Neural crest cell (in vitro differentiated cells): ENCODE results near the gene RECK. TPM values are rescaled to one million over a fixed set of nuclear protein-coding genes. Genes with fewer than 3 reads are reported as not detected.
A peak's percentile ranks its signal among the peaks of the same experiment; 100 is the strongest.
"Not testable (repeated sequence)": the region's sequence is repeated elsewhere in the genome, so short reads cannot be mapped to it uniquely, and the experiment has no call there.

Experiments
- DNase-seq: peaks from one replicate; pipeline ENCODE4 v3.0.0; 2021; ENCODE audit warnings: low read depth, mixed read lengths, low spot score
- H3K27ac Mint-ChIP-seq: one replicate; pipeline ENCODE4 v1.8.0; 2021; ENCODE audit warnings: mild to moderate bottlenecking, mixed read lengths; ENCODE audit not compliant: unreplicated experiment
- H3K27me3 Mint-ChIP-seq: 2 replicates; pipeline ENCODE4 v1.8.0; 2021; ENCODE audit warnings: low read depth, mild to moderate bottlenecking, mixed read lengths
- H3K36me3 Mint-ChIP-seq: 2 replicates; pipeline ENCODE4 v1.8.0; 2021; ENCODE audit warnings: low read depth, mild to moderate bottlenecking, mixed read lengths
- H3K4me1 Mint-ChIP-seq: 2 replicates; pipeline ENCODE4 v1.8.0; 2021; ENCODE audit warnings: mixed read lengths
- H3K4me3 Mint-ChIP-seq: one replicate; pipeline ENCODE4 v1.8.0; 2021; ENCODE audit warnings: mild to moderate bottlenecking, mixed read lengths
- H3K9me3 Mint-ChIP-seq: 2 replicates; pipeline ENCODE4 v1.8.0; 2021; ENCODE audit warnings: mixed read lengths
- total RNA-seq: library from RNA; stranded (reverse); gene quantifications from 2 replicates; pipeline ENCODE4 v1.2.1, GENCODE V29; 2021
- TF ChIP-seq, protein P1 (sequence below): fragments of 200-600 bp; sonication (generic); conservative IDR thresholded peaks from 2 replicates; pipeline ENCODE4 v1.5.0; 2021; ENCODE audit warnings: antibody characterized with exemption, mild to moderate bottlenecking

RECK gene
- total RNA-seq, 1 donor from 2014 or later, result 9.5 TPM

DNA sequence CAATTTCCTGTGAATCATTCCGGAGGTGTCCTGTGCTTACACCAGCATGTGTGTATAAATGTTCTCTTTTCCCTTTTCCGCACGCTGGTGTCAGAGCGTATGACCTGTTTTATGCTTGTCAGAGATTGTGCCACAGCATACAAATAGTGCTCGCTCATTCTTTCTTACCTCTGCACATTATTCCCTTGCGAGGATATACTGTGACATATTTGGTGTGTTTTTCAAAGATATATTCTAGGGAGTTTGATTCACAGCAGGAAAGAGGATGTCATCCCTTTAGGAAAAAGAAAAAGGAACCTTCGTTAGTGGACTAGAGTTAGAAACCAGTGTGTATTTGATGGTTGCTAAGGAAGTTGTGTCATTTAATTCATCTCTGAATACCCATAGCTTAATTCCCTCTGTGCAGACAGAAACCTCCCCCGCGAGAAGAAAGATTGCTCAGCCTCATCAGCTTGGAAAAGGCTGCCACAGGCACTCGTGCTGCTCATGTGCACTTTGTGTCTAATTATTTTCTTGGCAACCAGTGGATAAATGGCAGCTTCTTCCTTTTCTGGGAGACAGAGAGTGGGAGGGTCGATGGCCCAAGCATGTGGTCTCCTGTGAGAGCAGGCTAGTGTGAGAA is 117.7 kb downstream of the RECK start:
- Mint-ChIP-seq H3K36me3 (peaks cover 14% of the 10 kb centered on the region), H3K4me3 (no peak overlapping the region), H3K9me3 (peaks cover 5% of the 10 kb centered on the region), H3K27me3 (no peaks in the 10 kb centered on the region), H3K4me1 (peaks cover 10% of the 10 kb centered on the region), H3K27ac (peak overlapping the region; percentile 68)
- TF ChIP-seq, protein P1, sequence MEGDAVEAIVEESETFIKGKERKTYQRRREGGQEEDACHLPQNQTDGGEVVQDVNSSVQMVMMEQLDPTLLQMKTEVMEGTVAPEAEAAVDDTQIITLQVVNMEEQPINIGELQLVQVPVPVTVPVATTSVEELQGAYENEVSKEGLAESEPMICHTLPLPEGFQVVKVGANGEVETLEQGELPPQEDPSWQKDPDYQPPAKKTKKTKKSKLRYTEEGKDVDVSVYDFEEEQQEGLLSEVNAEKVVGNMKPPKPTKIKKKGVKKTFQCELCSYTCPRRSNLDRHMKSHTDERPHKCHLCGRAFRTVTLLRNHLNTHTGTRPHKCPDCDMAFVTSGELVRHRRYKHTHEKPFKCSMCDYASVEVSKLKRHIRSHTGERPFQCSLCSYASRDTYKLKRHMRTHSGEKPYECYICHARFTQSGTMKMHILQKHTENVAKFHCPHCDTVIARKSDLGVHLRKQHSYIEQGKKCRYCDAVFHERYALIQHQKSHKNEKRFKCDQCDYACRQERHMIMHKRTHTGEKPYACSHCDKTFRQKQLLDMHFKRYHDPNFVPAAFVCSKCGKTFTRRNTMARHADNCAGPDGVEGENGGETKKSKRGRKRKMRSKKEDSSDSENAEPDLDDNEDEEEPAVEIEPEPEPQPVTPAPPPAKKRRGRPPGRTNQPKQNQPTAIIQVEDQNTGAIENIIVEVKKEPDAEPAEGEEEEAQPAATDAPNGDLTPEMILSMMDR, result no peak
- DNase-seq, result no peak

DNA sequence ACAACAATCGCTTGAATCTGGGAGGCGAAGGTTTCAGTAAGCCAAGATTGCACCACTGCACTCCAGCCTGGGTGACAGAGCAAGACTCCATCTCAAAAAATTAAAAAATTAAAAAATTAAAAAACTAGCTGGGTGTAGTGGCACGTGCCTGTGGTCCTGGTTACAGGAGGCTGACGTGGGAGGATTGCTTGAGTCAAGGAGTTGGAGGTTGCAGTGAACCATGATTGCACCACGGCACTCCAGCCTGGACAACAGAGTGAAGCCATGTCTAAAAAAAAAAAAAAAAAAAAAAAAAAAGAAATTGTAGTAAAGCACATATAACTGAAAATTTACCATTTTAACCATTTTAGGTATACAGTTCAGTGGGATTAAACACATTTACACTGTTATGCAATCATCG is 119.4 kb downstream of the RECK start:
- Mint-ChIP-seq H3K27ac (no peak overlapping the region), H3K36me3 (peaks cover 14% of the 10 kb centered on the region), H3K4me3 (no peak overlapping the region), H3K4me1 (peaks cover 10% of the 10 kb centered on the region), H3K27me3 (no peaks in the 10 kb centered on the region), H3K9me3 (peaks cover 5% of the 10 kb centered on the region)
- no peak for DNase-seq
- TF ChIP-seq, protein P1, result no peak

DNA sequence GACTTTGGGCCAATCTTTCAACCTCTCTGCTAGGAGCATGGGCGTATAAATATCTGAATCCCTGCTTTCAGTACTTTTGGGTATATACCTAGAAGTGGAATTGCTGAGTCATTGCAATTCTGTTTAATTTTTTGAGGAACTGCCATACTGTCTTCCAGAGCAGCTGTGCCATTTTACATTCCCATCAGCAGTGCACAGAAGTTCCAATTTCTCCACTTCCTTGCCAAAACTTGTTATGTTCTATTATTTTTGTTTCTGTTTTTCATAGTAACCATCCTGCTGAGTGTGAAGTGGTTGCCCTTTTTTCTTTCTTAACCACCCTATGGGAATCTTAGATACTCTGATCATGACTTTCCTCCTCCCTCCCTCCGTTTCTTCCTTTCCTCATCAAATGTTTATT is 121.4 kb downstream of the RECK start:
- H3K9me3 Mint-ChIP-seq, result peaks cover 5% of the 10 kb centered on the region
- TF ChIP-seq, protein P1, result no peak
- H3K4me3 Mint-ChIP-seq, result no peak overlapping the region
- H3K27me3 Mint-ChIP-seq, result no peaks in the 10 kb centered on the region
- peaks cover 14% of the 10 kb centered on the region for H3K36me3 Mint-ChIP-seq
- DNase-seq, result no peak
- peaks cover 18% of the 10 kb centered on the region for H3K4me1 Mint-ChIP-seq
- H3K27ac Mint-ChIP-seq, result no peak overlapping the region

DNA sequence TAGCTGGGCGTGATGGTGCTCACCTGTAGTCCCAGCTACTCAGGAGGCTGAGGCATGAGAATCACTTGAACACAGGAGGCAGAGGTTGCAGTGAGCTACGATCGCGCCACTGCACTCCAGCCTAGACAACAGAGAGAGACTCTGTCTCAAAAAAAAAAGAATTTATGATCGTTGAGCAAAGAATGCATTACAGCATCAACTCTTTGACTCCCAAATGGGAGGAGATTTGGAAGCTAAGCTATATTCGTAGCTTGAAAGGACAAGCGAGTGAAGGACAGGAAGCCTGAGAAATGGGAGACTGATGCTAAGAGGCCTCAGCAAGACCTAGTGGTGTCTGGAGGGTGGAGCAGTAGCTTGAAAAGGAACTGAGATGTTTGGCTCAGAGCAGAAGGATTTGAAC is 122.2 kb downstream of the RECK start:
- peaks cover 14% of the 10 kb centered on the region for H3K36me3 Mint-ChIP-seq
- H3K27me3 Mint-ChIP-seq, result no peaks in the 10 kb centered on the region
- TF ChIP-seq, protein P1, result no peak
- no peak overlapping the region for H3K27ac Mint-ChIP-seq
- DNase-seq, result no peak
- H3K4me3 Mint-ChIP-seq, result no peak overlapping the region
- peaks cover 5% of the 10 kb centered on the region for H3K9me3 Mint-ChIP-seq
- peaks cover 24% of the 10 kb centered on the region for H3K4me1 Mint-ChIP-seq

DNA sequence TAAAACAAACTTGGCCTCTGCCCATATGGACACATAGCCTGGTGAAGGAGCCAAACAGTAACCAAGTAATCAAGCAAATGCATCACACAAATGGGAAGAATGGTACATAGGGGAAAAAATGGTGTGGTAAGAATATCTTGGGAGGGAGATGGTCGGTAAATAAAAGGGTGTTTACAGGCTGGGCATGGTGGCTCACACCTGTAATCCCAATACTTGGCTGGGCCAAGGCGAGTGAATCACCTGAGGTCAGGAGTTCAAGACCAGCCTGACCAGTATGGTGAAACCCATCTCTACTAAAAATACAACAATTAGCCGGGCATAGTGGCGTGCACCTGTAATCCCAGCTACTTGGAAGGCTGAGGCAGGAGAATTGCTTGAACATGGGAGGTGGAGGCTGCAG is 122.8 kb downstream of the RECK start:
- H3K27ac Mint-ChIP-seq, H3K4me3 Mint-ChIP-seq, DNase-seq, H3K27me3 Mint-ChIP-seq, H3K9me3 Mint-ChIP-seq: not testable (repeated sequence)
- H3K4me1 Mint-ChIP-seq, result peaks cover 20% of the 10 kb centered on the region
- H3K36me3 Mint-ChIP-seq, result peaks cover 14% of the 10 kb centered on the region

DNA sequence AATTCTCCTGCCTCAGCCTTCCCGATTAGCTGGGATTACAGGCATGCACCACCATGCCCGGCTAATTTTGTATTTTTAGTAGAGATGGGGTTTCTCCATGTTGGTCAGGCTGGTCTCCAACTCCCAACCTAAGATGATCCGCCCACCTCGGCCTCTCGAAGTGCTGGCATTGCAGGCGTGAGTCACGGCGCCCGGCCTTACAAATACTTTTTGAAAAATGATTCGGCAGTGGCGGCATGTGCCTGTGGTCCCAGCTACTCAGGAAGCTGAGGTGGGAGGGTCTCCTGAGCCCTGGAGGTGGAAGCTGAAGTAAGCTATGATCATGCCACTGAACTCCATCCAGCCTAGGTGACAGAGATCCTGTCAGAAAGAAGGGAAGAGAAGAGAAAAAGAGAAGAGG is 123.4 kb downstream of the RECK start:
- Mint-ChIP-seq H3K4me1 (peaks cover 15% of the 10 kb centered on the region), H3K36me3 (peaks cover 11% of the 10 kb centered on the region)
- not testable (repeated sequence) for H3K9me3 Mint-ChIP-seq, H3K27me3 Mint-ChIP-seq, H3K27ac Mint-ChIP-seq, H3K4me3 Mint-ChIP-seq, DNase-seq
